Pancreas (tissue), 10 donors: ENCODE results near the gene SCMH1. TPM values are rescaled to one million over a fixed set of nuclear protein-coding genes. Genes with fewer than 3 reads are reported as not detected.

Experiments used
- ATAC-seq, 4 donors: fragments of 200-7000 bp; cut with Tn5 transposase; one replicate each; pipeline versions ENCODE4 v1.8.0 to v1.9.1; 2020; ENCODE audit warnings: mild to moderate bottlenecking in 4 of 4, moderate library complexity in 4 of 4
- DNase-seq, 6 donors: peaks; one replicate each; pipeline ENCODE4 v3.0.0-alpha.2; 2020
- FAIRE-seq: peaks from 2 replicates; lab custom pipeline; 2012; peaks lifted over from hg19 to GRCh38; lab: Jason Lieb, UNC
- H3K27ac ChIP-seq, 4 donors: fragments of 200-600 bp; sonication (generic); 1 replicate in 3 of 4; 2 replicates in 1 of 4; pipeline versions ENCODE4 v1.5.0 to v1.8.0; 2020
- H3K27me3 ChIP-seq, 4 donors: fragments of 200-600 bp; one replicate each; pipeline ENCODE4 v1.8.0; 2021
- H3K36me3 ChIP-seq, 3 donors: fragments of 200-600 bp; sonication (generic) in 1 of 3; one replicate each; pipeline versions ENCODE4 v1.5.0 to v1.8.0; 2020 to 2021
- H3K4me1 ChIP-seq, 3 donors: fragments of 200-600 bp; one replicate each; pipeline ENCODE4 v1.8.0; 2021
- H3K4me3 ChIP-seq, 4 donors: fragments of 200-600 bp; sonication (generic) in 2 of 4; one replicate each; pipeline versions ENCODE4 v1.5.0 to v1.8.0; 2020 to 2021
- H3K9me3 ChIP-seq, 4 donors: fragments of 200-600 bp; one replicate each; pipeline ENCODE4 v1.8.0; 2021
- CTCF ChIP-seq, 4 donors: fragments of 200-600 bp; sonication (generic) in 3 of 4; IDR thresholded peaks; one replicate each; pipeline versions ENCODE4 v1.5.0 to v1.8.0; 2021; ENCODE audit warnings: antibody characterized with exemption in 4 of 4
- WGBS, 2 donors: extraction: QIAGEN DNeasy Blood & Tissue Kit; methylation state at CpG; one replicate each; pipeline ENCODE4 v1.1.7; 2013; 5-methylcytosine and 5-hydroxymethylcytosine counted together
- intact Hi-C, 3 donors: fragments of 100-400 bp; cut with DNase I; formaldehyde crosslinking; loops; one replicate each; pipeline versions ENCODE4 v1.11.1 to v1.14.2; 2022
- polyA plus RNA-seq, 2 donors: library from polyadenylated mRNA; stranded (reverse); fragments of 200-250 nt; gene quantifications; one replicate each; pipeline ENCODE4 v1.2.3, GENCODE V29; 2013
- total RNA-seq, 6 donors: library from RNA; stranded (reverse); fragmentation: NEBNext Ultra II Directional in 4 of 6; extraction: Animal tissue kit (Norgen Biotek cat#: 25700) in 4 of 6; gene quantifications; one replicate each; pipeline versions ENCODE4 v1.2.1 to v1.2.4, GENCODE V29; 2021 to 2023
- donor health status: healthy with polysubstance abuse.
- donor health status: DM: no; HTN: no; CAD: no; lungs with moderate emphysema.
- donor health status: DM: no; HTN: no; CAD: no.
- donor health status: control.
- donor health status: control.
- donor health status: Bipolar disorder and iron deficiency.
- donor health status: DM: yes; HTN: yes; CAD: no.
- donor health status: DM: no; HTN: no; CAD: no.
- donor health status: DM: no; HTN: no; CAD: no.
- donor health status: DM: yes; HTN: yes; CAD: no.

The SCMH1 gene
- total and polyA plus RNA-seq, 8 donors = 24.5 to 41.9 (median 29.9) TPM

GRCh38 chr1:40977716-40978115 lies 264.4 kb downstream of the SCMH1 start:
- no peak for ATAC-seq
- H3K36me3 ChIP-seq = no peaks in the 10 kb centered on the region
- intact Hi-C loops = no loop called here
- DNase-seq = no peak
- H3K27ac ChIP-seq = no peak overlapping the region
- no peak overlapping the region for H3K4me3 ChIP-seq
- H3K27me3 ChIP-seq = no peaks in the 10 kb centered on the region
- FAIRE-seq = no peak
- no peaks in the 10 kb centered on the region for H3K9me3 ChIP-seq
- 83 to 93% methylated on average over 1 of the region's 1 CpG for WGBS, 2 donors
- H3K4me1 ChIP-seq = peaks cover 0 to 17% (median 11%) of the 10 kb centered on the region in 3 donors
- TF ChIP-seq CTCF (IDR thresholded peaks at IDR 0.05) = no peak

Other genes starting within 250 kb of the SCMH1 start
- gene SLFNL1, start 220.6 kb downstream of the SCMH1 start, total RNA-seq = under 1 TPM; 0.18 to 0.90 (median 0.39) TPM
- 1 to 10 TPM in 1 of 2 donors, under 1 TPM in 1; 0.89 to 1.4 TPM for gene SLFNL1, start 220.6 kb downstream of the SCMH1 start, polyA plus RNA-seq
- gene FOXO6, start 119.1 kb upstream of the SCMH1 start, total RNA-seq = 1 to 10 TPM in 4 of 6 donors, under 1 TPM in 2; 0.79 to 2.0 (median 1.2) TPM
- 1 to 10 TPM; 1.1 to 1.8 TPM for gene FOXO6, start 119.1 kb upstream of the SCMH1 start, polyA plus RNA-seq
- 1 to 10 TPM; 1.2 to 3.0 (median 1.6) TPM for gene EDN2, start 242.4 kb upstream of the SCMH1 start, total RNA-seq
- gene EDN2, start 242.4 kb upstream of the SCMH1 start, polyA plus RNA-seq = 1 to 10 TPM; 2.9 to 8.3 TPM